ENCODE measurements around the gene TBC1D1.

The TBC1D1 gene

DNA sequence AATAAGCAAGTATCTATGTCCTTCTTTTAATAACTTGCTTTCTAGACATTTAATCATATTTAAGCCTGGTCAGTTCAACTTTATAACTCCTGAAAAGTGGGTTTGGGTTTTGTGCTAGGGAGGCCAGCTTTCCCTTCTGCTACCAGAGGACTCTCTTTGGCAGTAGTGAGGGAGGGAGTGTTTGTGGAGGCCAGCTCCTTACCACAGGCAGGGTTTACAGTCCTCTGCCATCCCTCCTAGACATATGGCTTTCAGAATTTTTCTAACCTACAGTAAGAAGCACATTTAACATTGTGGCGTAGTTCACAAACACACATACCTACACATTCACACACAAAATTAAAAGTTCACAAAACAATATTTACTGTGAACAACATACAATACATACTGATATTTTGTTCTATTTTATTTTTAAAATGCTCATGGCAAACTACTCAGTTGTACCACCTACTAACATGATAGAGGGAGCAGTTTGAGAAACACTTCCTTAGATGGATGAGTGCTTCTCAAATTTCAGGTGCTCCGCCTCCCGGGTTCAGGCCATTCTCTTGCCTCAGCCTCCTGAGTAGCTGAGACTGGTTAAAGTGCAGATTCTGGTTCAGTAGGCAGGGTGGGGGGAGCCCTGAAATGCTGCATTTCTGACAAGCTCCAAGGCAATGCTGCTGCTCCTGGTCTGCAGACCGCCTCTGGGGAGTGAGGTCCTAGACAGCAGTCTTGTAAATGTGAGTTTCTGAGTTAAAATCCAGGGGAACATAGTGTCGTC lies 156.0 kb downstream of the TBC1D1 start:
- DNase-seq (ENCODE audit: low read depth in 2 of 2): no peak

DNA sequence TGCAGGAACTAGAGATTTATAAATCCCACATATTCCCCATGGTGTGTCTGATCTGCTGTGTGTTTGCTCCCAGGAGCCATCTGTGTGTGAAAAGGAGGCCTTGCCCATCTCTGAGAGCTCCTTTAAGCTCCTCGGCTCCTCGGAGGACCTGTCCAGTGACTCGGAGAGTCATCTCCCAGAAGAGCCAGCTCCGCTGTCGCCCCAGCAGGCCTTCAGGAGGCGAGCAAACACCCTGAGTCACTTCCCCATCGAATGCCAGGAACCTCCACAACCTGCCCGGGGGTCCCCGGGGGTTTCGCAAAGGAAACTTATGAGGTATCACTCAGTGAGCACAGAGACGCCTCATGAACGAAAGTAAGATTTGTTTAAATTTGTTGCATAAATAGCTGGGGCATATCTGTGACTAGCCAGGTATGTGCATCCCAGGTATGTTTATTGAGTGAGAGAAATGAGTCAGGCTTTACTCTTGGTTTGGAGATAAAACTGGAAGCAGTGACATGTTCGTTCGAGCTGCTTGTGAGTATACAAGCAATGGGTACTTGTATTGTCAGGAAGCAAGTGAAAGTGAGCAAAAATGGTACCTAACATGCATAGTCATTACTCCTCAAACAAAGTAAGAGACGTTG lies 158.8 kb downstream of the TBC1D1 start:
- no peak for DNase-seq (ENCODE audit: low read depth in 2 of 2)

DNA sequence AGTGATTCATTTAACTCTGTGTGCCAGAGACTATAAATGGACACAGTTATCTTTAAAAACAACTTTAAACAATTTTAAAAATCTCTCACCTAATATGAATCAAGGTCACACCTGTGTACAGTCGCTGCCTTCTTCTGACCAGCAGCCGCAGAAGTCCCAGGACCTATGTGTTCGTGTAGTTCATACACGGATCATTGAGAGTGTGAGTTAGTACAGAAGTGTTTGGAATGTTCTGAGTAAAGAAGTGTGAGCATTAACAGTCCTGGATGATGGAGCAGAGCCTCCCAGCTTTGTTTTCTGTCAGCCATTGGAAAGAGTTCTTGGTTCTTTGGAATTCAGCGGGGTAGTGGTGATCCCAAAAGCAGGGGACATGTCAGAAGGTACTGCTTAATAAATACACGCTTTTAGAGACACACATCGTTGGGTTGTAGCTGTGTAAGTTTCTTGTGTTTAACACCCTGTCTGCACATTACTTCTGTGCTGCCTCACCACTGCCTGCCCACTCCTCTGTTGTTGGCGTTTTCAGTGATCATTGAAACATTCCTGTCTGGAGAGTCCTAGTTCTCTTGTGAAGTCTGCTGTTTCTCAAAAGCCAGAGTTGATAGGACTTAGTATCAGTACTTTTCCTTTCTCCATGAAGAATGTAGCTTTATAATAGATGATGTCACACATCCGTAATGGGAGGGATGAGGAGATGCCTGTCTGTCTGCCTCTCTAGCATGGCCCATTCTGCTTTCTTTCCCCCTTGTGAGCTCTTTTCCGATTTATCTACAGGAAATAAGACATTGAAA lies 159.9 kb downstream of the TBC1D1 start:
- no peak for DNase-seq (ENCODE audit: low read depth in 2 of 2)

DNA sequence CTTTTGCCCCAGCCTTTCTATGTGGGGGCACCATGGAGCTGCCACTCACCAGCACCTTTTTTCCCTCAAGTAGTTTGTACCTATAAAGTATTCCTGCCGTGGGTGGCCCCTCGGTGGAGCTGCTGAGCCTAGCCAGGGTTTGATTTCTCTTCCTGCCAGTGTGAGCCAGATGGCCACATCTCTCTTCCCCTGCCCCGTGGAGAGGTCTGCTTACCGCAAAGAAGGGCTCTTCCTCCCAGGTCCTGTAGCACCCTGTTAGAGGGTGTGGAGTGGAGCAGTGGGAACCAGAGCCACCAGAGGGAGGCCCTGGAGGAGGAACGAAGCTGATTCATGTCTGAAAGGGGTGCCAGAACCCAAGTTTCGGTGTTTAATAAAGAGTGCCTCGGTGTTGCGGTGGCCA lies 164.7 kb downstream of the TBC1D1 start:
- DNase-seq (ENCODE audit: low read depth in 2 of 2): no peak

DNA sequence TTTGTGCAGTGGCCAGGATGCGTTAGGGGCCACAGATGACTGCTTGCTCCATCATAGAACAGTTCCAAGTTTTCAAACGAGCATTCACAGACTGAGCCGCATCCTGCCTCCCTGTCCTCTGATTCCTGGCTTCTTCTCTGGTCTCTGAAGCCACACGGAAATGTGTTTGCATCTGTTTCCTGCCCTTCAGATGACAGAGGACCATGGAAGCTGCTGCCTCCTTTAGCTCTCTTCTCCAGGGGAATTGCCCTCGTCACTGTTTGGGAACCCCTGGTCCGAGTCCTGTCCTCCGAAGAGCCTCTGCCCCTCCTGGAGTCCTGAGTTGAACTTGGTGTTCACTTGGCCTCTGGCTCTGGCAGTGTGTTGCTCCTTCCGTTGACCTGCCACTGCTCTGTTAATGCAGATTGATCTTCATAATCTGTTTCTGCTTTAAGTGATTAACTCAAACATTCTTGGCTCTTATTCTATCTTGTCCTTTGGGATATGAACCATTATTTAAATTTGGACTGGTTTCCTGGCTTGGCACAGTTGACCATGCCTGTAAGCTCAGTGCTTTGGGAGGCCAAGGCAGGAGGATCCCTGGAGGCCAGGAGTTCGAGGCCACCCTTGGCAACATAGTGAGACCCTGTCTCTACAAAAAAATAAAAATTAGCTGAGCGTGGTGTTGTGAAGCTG lies 165.3 kb downstream of the TBC1D1 start:
- DNase-seq (ENCODE audit: low read depth in 2 of 2): no peak

DNA sequence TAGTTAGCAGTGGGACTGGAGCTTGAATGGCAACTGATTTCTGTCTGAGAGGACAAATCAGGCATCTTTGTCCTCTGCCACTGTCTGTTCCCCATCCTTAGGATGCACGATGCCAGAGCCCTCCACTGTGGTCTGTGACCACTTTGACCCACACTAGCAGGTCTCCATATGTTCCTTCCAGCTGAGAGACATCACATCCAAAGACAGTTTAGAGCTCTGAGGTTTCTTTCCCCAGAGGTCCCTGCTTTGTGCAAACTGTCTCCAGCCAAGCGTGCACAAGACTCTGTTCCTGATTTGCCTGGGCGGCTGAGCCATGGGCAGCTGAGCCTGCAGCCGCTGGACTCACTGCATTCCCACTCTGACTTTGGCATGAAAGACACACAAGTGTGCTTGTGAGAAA lies 167.3 kb downstream of the TBC1D1 start:
- no peak for DNase-seq (ENCODE audit: low read depth in 2 of 2)

DNA sequence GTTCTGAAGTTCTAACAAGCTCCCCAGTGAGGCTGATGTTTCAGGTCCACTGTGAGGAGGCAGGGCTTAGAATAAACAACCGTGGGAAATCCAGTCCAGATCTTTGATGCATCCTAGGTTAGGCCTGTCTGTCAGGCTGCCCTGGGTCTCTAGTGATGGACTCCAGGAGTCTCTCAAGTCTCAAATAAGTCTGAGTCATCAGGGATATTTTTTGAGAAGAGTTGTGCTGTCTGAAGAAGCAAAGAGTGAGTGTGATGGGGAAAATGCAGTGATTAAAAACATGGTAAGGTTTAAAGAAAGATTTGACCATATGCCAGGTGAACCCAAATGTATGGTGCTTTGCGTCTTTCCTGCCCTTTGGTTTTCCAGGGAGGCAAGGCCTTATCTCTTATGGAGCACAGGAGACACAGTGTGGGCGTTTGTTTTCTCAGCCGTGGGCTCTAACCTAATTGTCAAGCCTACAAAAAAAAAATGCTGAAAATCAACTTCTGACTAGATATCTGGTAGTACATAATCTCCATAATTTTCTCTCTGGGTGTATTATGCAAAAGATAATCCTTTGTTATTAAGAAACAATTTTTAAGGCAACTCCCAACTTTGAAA lies 170.0 kb downstream of the TBC1D1 start:
- DNase-seq (ENCODE audit: low read depth in 2 of 2): no peak

DNA sequence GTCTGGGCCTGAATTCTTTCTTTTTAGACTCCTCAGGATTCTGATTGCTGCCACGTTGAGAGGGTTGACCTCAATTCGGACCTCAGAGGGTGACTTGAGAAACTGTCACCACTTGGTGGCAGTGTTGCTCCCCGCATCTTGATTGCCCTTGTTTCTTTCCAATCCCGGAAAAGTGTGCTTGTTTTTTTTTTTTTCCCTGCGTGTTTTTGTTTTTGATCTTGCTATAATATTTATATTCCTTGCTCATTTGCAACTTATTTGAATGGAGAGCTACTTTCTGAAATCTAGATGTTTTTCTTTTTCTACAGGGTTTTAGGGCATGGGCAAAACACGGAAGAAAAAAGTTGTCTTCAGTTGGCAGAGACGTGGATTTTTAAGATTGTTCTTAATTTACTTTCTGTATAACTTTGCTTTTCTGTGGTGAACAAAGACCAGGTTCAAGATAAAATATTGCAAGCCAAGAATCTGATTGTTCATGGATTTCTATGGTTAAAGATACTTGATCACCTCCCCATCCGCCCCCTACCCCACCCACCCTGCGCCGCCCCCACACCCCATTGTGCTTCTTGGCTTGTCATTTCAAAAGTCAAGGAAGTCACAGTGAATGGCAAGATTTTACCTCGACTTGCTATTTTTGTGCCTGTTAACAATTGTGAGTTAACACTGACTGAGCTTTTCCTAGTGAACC lies 171.3 kb downstream of the TBC1D1 start:
- DNase-seq (ENCODE audit: low read depth in 2 of 2): peak; percentile 33 to 54

DNA sequence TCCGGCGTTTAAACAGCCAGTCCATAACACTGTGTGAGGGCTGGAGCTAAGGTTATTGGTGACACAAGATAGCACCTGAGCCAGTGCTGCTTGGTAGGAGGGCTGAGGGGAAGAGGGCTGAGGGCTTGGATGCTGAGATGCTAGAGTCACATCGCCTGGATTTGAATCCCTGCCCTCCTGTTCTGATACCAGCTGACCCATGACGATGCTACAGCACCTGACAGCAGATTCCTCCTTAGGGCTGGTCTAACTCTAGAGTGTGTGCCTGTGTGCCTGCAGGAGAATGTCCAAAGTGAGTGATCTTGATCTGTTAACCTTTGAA lies 171.9 kb downstream of the TBC1D1 start:
- no peak for DNase-seq (ENCODE audit: low read depth in 2 of 2)

DNA sequence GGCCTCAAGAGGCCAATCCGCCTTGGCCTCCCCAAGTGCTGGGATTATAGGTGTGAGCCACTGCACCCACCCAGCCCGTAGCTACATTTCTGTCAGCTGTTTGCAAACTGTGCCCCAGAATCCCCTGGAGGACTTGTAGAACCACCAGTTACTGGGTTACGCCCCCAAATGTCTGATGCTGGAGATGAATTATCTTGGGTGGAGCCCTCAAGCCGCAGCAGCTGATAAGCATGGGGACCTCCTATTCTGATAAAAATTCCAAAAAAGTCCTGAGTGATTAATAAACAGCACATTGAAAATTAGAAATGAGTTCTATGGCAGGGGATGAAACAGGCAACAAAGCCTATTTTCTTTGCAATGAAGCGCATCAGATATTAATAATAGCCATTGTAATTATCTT lies 174.3 kb downstream of the TBC1D1 start:
- no peak for DNase-seq (ENCODE audit: low read depth in 2 of 2)

DNA sequence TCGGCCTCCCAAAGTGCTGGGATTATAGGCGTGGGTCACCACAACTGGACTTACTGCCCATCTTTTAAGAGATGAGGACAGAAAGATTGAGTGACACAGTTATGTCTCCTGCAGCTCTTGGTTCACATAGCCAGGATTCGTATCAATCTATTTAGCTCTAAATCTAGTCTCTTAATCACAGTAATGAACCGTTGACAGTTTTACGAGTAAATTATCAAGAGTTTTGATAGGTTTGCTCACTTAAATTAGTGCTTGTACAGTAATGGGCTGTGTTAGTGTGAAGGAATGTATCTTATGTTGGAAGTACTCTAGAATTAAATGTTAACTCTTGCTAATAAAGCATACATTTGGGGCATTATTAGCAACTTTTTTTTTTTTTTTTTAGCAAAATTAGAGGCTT lies 175.0 kb downstream of the TBC1D1 start:
- DNase-seq (ENCODE audit: low read depth in 2 of 2): no peak

DNA sequence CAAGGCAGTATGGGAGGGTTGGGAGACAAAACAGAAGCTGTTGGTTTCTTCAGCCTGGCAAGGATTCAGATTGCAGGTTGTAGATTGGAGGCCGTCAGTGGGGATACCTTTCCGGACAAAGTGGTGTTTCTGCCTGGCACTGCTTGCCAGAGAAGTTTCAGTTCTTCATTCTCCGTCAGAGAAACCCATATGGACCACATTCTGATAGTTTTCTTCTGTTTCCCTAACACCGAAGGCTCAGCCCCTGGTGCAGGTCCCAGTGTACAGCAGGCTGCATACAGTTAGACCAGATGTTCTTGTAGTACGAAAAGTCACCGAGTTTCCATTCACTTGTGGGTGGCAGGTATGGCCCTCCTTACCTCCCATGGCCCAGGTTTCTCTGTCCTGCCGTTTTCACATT lies 176.6 kb downstream of the TBC1D1 start:
- DNase-seq (ENCODE audit: low read depth in 2 of 2): no peak

DNA sequence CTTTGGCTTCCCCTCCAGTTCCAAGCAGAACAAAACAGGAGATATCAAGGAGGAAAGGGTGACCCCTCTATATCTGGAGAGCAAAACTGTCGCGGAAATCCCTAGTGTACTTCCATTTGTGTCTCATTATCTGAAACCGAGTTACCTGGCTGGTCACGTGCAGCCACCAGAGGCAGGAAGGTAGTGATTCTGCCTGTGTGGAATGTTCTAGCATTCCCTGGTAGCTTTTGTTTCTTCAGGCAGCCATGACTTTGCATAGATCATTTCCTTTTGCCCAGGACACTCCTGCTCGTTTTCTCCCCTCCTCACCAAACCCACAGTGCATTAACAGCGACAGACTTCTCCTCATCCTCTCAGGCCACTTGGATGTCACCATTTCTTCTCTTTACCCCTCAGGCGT lies 177.2 kb downstream of the TBC1D1 start:
- DNase-seq (ENCODE audit: low read depth in 2 of 2): no peak

DNA sequence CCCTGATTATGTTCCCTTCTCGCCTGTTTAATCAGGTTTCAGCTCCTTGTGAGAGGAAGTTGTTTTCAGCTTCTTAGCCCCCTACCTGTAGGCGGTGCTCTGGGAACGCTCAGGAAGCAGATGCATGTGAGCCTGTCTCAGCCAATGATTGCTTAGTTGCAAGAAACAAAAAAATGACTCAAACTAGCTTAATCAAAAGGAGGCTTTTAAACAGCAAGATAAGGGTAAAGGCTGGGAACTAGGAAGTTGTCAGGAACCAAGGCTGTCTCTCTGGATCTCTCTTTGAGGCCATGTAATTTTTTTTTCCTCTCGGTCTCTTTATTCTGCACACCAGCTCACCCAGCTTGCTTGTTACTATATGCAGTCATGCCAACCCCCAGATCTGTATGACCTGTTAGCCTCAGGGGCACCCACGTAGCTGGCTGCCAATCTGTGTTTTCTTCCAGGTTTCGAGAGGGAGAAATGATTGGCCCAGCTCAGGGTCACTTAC lies 178.4 kb downstream of the TBC1D1 start:
- no peak for DNase-seq (ENCODE audit: low read depth in 2 of 2)

DNA sequence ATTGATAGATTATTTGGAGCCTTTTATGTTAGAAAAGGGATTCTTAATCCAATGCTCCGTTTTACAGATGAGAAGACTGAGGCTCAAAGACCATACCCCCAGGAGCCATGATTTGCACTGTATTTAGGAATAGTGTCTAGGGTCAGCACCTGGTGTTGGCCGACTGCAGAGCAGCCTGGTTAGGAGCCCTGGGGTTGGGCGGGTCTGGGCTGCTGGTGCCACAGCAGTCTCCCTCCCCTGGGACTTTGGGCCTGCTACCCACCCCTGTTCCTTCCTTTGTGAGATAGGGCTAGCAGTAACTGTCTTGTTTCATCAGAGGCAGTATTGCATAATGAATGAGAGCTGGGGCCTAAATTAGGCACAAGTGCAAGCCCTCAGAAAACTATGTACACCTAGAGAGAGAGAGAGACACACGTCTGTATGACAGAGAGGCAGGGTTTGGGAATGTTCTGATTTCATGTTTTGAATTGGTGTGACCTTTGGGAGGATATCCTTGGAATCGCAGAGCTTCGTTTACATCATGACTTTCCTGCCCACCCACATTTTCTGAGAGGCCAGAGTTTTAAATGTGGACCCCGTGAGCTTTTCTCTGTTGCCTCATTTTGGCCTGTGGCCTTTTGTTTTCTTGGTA lies 181.0 kb downstream of the TBC1D1 start:
- DNase-seq (ENCODE audit: low read depth in 2 of 2): no peak

DNA sequence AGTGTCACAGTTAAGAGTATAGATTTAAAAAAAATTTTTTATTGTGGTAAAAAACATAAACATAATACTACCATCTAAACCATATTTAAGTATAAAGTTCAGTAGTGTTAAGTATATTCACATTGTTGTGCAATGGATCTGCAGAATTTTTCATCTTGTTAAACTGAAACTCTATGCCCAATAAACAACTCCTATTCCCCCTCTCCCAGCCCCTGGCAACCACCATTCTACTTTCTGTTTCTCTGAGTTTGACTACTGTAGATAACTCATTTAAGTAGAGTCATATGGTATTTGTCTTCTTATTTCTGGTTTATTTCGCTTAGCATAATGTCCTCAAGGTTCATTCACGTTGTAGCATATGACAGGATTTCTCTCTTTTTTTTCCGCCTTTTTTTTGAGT lies 181.7 kb downstream of the TBC1D1 start:
- DNase-seq (ENCODE audit: low read depth in 2 of 2): no peak

DNA sequence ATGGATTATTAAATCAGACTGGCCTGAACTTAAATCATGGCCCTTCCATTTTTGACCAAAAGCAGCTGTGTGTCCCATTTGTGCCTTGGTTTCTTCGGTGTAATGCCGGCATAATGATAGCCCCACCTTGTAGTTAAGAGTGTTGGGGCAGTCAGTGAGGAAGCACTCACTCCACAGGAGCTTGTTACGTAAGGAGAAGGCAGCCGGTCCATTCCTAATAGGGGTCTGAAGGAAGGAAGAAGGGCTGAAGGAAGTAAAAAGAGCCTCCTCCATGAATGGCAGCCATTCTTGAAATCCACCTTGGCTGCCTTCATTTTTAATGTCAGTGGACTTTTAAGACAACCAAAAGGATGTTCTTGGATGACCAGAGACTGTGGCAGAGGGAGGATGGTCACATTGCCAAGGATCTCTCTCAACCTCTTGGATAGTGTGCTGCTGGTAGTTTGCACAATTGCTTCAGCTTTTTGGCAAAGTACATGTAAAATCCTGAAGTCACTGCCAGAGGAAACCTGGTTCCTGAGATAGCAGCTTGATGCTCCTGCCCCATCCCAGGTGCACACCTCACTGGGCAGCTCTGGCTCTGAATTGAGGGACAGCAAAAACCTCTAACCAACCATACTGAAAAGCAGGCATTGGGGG lies 182.8 kb downstream of the TBC1D1 start:
- DNase-seq (ENCODE audit: low read depth in 2 of 2): no peak

DNA sequence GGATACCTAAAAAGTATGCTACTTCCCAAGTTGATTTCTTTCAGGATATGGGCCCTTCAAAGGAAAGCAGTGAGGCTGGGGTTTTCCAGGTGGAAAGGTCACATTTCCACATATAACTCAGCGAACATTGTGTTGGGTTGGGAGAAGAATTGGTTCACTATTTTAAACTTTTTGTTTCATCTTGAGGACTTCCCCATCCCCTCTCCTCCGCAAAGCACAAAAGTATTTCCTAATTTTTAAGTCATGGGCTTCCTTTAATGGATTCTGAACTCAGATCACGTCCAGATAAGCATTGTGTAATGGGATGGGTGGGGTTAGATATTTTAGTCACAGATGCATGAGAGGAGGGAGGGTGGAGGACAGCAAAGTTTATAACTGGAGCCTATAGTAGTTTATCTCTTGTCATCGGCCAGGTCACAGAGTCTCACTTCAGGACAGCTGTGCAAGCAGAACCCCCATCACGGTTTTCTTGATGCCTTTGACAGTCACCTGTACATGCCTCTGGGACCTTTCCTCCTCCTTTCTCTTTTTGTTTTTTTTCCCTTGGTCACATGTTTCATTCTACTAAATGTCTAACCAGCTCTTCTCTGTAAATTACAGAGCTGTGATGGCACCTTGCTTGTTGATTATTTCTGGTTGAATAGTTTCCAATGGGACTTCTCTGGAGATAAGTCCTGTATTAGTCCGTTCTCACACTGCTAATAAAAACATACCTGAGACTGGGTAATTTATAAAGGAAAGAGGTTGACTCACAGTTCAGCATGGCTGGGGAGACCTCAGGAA lies 184.7 kb downstream of the TBC1D1 start:
- no peak for DNase-seq (ENCODE audit: low read depth in 2 of 2)

DNA sequence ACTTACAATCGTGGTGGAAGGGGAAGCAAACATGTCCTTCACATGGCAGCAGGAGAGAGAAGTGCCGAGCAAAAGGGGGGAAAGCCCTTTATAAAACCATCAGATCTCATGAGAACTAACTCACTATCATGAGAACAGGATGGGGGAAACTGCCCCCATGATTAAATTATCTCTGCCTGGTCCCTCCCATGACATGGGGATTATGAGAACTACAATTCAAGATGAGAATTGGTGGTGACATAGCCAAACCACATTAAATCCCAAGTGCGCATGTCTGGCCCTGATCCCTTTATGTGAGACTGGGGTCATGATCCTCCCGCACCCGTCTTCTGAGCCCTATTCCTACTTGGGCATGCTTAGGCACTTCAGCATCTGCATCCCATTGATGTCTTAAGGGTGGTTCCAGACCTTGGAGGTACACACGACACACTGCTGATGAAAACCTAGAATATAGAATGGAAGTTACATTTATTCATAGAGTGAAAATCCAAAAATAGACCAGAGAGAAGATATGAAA lies 185.3 kb downstream of the TBC1D1 start:
- DNase-seq (ENCODE audit: low read depth in 2 of 2): no peak
